ENCODE measurements around the gene HS6ST3.

GRCh38 chr13:96621634-96622183 is 531.8 kb downstream of the HS6ST3 start:
- TF ChIP-seq CTCF (IDR thresholded peaks at IDR 0.05; ENCODE audit: low read depth, low read length) = no peak
- TF ChIP-seq EZH2phosphoT487 (IDR thresholded peaks at IDR 0.05; ENCODE audit: low read depth) = no peak

All from OCI-LY3 (cell line).